Stimulated activated CD4-positive, alpha-beta T cell treated with anti-CD3 and anti-CD28 coated beads, TNF-alpha, amount 100 ng/mL, for 4 hours (primary cell): ENCODE results near the gene CTXN2.

Experiments used
- DNase-seq, 3 experiments: peaks; one replicate each; pipeline ENCODE4 v3.0.0-alpha.2; 2020; ENCODE audit warnings: low read depth in 3 of 3

Gene CTXN2

GRCh38 chr15:48222627-48223026 lies 31.2 kb downstream of the CTXN2 start:
- no peak for DNase-seq

- no peak for DNase-seq
Measured at GRCh38 chr15:48225771-48226170, 34.3 kb downstream of the CTXN2 start.

- no peak for DNase-seq
Measured at GRCh38 chr15:48230498-48230897, 39.0 kb downstream of the CTXN2 start.

- DNase-seq, result no peak
Measured at GRCh38 chr15:48233246-48233645, 41.8 kb downstream of the CTXN2 start.

GRCh38 chr15:48239334-48239733 lies 47.9 kb downstream of the CTXN2 start:
- DNase-seq, result no peak

GRCh38 chr15:48242015-48242414 lies 50.5 kb downstream of the CTXN2 start:
- DNase-seq, result no peak

GRCh38 chr15:48242535-48242934 lies 51.1 kb downstream of the CTXN2 start:
- no peak for DNase-seq

- DNase-seq, result no peak
Measured at GRCh38 chr15:48244921-48245320, 53.5 kb downstream of the CTXN2 start.

GRCh38 chr15:48248414-48248813 lies 56.9 kb downstream of the CTXN2 start:
- no peak for DNase-seq

GRCh38 chr15:48250640-48251076 lies 59.2 kb downstream of the CTXN2 start:
- DNase-seq, result no peak

- DNase-seq, result no peak
Measured at GRCh38 chr15:48253172-48253571, 61.7 kb downstream of the CTXN2 start.
